Activated T-helper 1 cell treated with Interleukin-2 at 50 U/mL for 16 hours (primary cell): ENCODE measurements around the gene GPR89A.
"Not testable (repeated sequence)": the region's sequence is repeated elsewhere in the genome, so short reads cannot be mapped to it uniquely, and the experiment has no call there.

Experiments used
- DNase-seq: peaks from one replicate; pipeline ENCODE4 v3.0.0-alpha.2; 2020; ENCODE audit warnings: low read depth

GPR89A gene

GRCh38 chr1:145686078-145686477, 78.3 kb downstream of the GPR89A start:
- DNase-seq = not testable (repeated sequence)

GRCh38 chr1:145688328-145688727, 80.5 kb downstream of the GPR89A start:
- DNase-seq = no peak

GRCh38 chr1:145688924-145689323, 81.1 kb downstream of the GPR89A start:
- DNase-seq = no peak

GRCh38 chr1:145689922-145690321, 82.1 kb downstream of the GPR89A start:
- no peak for DNase-seq

- no peak for DNase-seq
Measured at GRCh38 chr1:145690587-145691558, 83.1 kb downstream of the GPR89A start.

GRCh38 chr1:145692785-145693443, 85.1 kb downstream of the GPR89A start:
- DNase-seq = no peak

- no peak for DNase-seq
Measured at GRCh38 chr1:145695821-145696629, 88.2 kb downstream of the GPR89A start.

GRCh38 chr1:145696630-145696960, 88.8 kb downstream of the GPR89A start:
- DNase-seq = no peak

GRCh38 chr1:145701306-145701862, 93.6 kb downstream of the GPR89A start:
- DNase-seq = no peak

- no peak for DNase-seq
Measured at GRCh38 chr1:145702052-145702451, 94.3 kb downstream of the GPR89A start.

GRCh38 chr1:145702826-145703225, 95.0 kb downstream of the GPR89A start:
- DNase-seq = no peak

GRCh38 chr1:145705622-145706021, 97.8 kb downstream of the GPR89A start:
- no peak for DNase-seq

GRCh38 chr1:145706086-145706664, 98.4 kb downstream of the GPR89A start:
- DNase-seq = no peak

GRCh38 chr1:145707183-145707867, 99.5 kb downstream of the GPR89A start, which contains the start of gene PDZK1:
Gene PDZK1 (minus strand): TSS chr1:145707368. CDS start chr1:145688021, 19,347 bp downstream.
- DNase-seq = no peak

- DNase-seq = no peak
Measured at GRCh38 chr1:145708063-145708462, 100.3 kb downstream of the GPR89A start.

- DNase-seq = no peak
Measured at GRCh38 chr1:145710291-145711027, 102.7 kb downstream of the GPR89A start.

GRCh38 chr1:145711213-145711651, 103.4 kb downstream of the GPR89A start:
- DNase-seq = no peak

GRCh38 chr1:145714524-145715111, 106.8 kb downstream of the GPR89A start:
- DNase-seq = no peak

- DNase-seq = no peak
Measured at GRCh38 chr1:145716641-145717345, 109.0 kb downstream of the GPR89A start.
